ENCODE data around the gene RGN.
"Not testable (repeated sequence)": the region's sequence is repeated elsewhere in the genome, so short reads cannot be mapped to it uniquely, and the experiment has no call there.

The RGN gene

GRCh38 chrX:47124466-47124865, 46.2 kb downstream of the RGN start:
- H3K36me3 ChIP-seq (ENCODE audit: control insufficient read depth in 1 of 2, insufficient read depth in 2 of 2, low read length in 2 of 2); H3K9ac ChIP-seq (ENCODE audit: low read length); H3K79me2 ChIP-seq (ENCODE audit: control insufficient read depth, insufficient read depth, low read length, poor library complexity); H3K4me1 ChIP-seq (ENCODE audit: control insufficient read depth in 1 of 2, insufficient read depth in 2 of 2, low read length in 2 of 2); H3K18ac ChIP-seq (ENCODE audit: low read length); H4K8ac ChIP-seq (ENCODE audit: low read depth, low read length); H3K14ac ChIP-seq (ENCODE audit: low read length); H2AK5ac ChIP-seq (ENCODE audit: low read length); H2BK5ac ChIP-seq (ENCODE audit: low read depth, low read length, poor library complexity); H3K4ac ChIP-seq (ENCODE audit: low read depth, low read length); H3K9me3 ChIP-seq (ENCODE audit: insufficient read depth, low read depth, low read length); DNase-seq; H3K27ac ChIP-seq (ENCODE audit: low read depth, low read length); H3K4me3 ChIP-seq (ENCODE audit: low read depth, low read length); H3K79me1 ChIP-seq (ENCODE audit: low read length); H2AFZ ChIP-seq (ENCODE audit: insufficient read depth, low read length, poor library complexity); H4K91ac ChIP-seq (ENCODE audit: low read depth, low read length); H4K12ac ChIP-seq (ENCODE audit: low read depth, low read length); H2BK120ac ChIP-seq (ENCODE audit: insufficient read depth, low read length, poor library complexity); H3K4me2 ChIP-seq (ENCODE audit: low read length); H3K27me3 ChIP-seq (ENCODE audit: insufficient read depth, low read length); H3K23ac ChIP-seq (ENCODE audit: low read length); H2BK12ac ChIP-seq (ENCODE audit: low read length): not testable (repeated sequence)
- no CpG with 5 or more reads among the region's 3 CpGs for WGBS (ENCODE audit: extremely low coverage, insufficient coverage, insufficient read length)

GRCh38 chrX:47129157-47129898, 51.1 kb downstream of the RGN start:
- Histone ChIP-seq H4K12ac (ENCODE audit: low read depth, low read length) (peak overlapping the region; percentile 70), H3K9me3 (ENCODE audit: insufficient read depth, low read depth, low read length) (no peaks in the 10 kb centered on the region), H3K14ac (ENCODE audit: low read length) (no peak overlapping the region), H2BK120ac (ENCODE audit: insufficient read depth, low read length, poor library complexity) (peak overlapping the region; percentile 66), H3K18ac (ENCODE audit: low read length) (no peak overlapping the region), H3K36me3 (ENCODE audit: control insufficient read depth in 1 of 2, insufficient read depth in 2 of 2, low read length in 2 of 2) (no peaks in the 10 kb centered on the region), H3K79me2 (ENCODE audit: control insufficient read depth, insufficient read depth, low read length, poor library complexity) (no peaks in the 10 kb centered on the region), H4K8ac (ENCODE audit: low read depth, low read length) (peak overlapping the region; percentile 82), H3K79me1 (ENCODE audit: low read length) (peaks cover 1% of the 10 kb centered on the region), H3K4ac (ENCODE audit: low read depth, low read length) (no peak overlapping the region), H3K4me2 (ENCODE audit: low read length) (peak overlapping the region; percentile 89), H2BK5ac (ENCODE audit: low read depth, low read length, poor library complexity) (no peak overlapping the region), H3K27ac (ENCODE audit: low read depth, low read length) (no peak overlapping the region), H3K4me1 (ENCODE audit: control insufficient read depth in 1 of 2, insufficient read depth in 2 of 2, low read length in 2 of 2) (no peaks in the 10 kb centered on the region), H3K4me3 (ENCODE audit: low read depth, low read length) (peak overlapping the region; percentile 76), H2BK12ac (ENCODE audit: low read length) (no peak overlapping the region), H2AK5ac (ENCODE audit: low read length) (no peak overlapping the region), H2AFZ (ENCODE audit: insufficient read depth, low read length, poor library complexity) (peak overlapping the region; percentile 90), H3K27me3 (ENCODE audit: insufficient read depth, low read length) (no peaks in the 10 kb centered on the region), H3K9ac (ENCODE audit: low read length) (no peak overlapping the region), H3K23ac (ENCODE audit: low read length) (no peak overlapping the region), H4K91ac (ENCODE audit: low read depth, low read length) (peak overlapping the region; percentile 62)
- no CpG with 5 or more reads among the region's 31 CpGs for WGBS (ENCODE audit: extremely low coverage, insufficient coverage, insufficient read length)
- DNase-seq, result peak; percentile 87 to 95

GRCh38 chrX:47129899-47130358, 51.7 kb downstream of the RGN start:
- no CpG with 5 or more reads among the region's 11 CpGs for WGBS (ENCODE audit: extremely low coverage, insufficient coverage, insufficient read length)
- Histone ChIP-seq H2BK12ac (ENCODE audit: low read length) (no peak overlapping the region), H4K12ac (ENCODE audit: low read depth, low read length) (no peak overlapping the region), H3K4me1 (ENCODE audit: control insufficient read depth in 1 of 2, insufficient read depth in 2 of 2, low read length in 2 of 2) (no peaks in the 10 kb centered on the region), H3K23ac (ENCODE audit: low read length) (no peak overlapping the region), H3K4ac (ENCODE audit: low read depth, low read length) (no peak overlapping the region), H3K36me3 (ENCODE audit: control insufficient read depth in 1 of 2, insufficient read depth in 2 of 2, low read length in 2 of 2) (no peaks in the 10 kb centered on the region), H3K79me2 (ENCODE audit: control insufficient read depth, insufficient read depth, low read length, poor library complexity) (no peaks in the 10 kb centered on the region), H3K4me2 (ENCODE audit: low read length) (peak overlapping the region; percentile 89), H2AK5ac (ENCODE audit: low read length) (no peak overlapping the region), H3K18ac (ENCODE audit: low read length) (no peak overlapping the region), H3K14ac (ENCODE audit: low read length) (no peak overlapping the region), H3K79me1 (ENCODE audit: low read length) (peaks cover 1% of the 10 kb centered on the region), H3K4me3 (ENCODE audit: low read depth, low read length) (no peak overlapping the region), H2BK5ac (ENCODE audit: low read depth, low read length, poor library complexity) (no peak overlapping the region), H3K27ac (ENCODE audit: low read depth, low read length) (no peak overlapping the region), H3K27me3 (ENCODE audit: insufficient read depth, low read length) (no peaks in the 10 kb centered on the region), H3K9me3 (ENCODE audit: insufficient read depth, low read depth, low read length) (no peaks in the 10 kb centered on the region), H2AFZ (ENCODE audit: insufficient read depth, low read length, poor library complexity) (no peak overlapping the region), H3K9ac (ENCODE audit: low read length) (no peak overlapping the region), H4K91ac (ENCODE audit: low read depth, low read length) (no peak overlapping the region), H2BK120ac (ENCODE audit: insufficient read depth, low read length, poor library complexity) (no peak overlapping the region), H4K8ac (ENCODE audit: low read depth, low read length) (no peak overlapping the region)
- no peak for DNase-seq

- Histone ChIP-seq H3K4me1 (ENCODE audit: control insufficient read depth in 1 of 2, insufficient read depth in 2 of 2, low read length in 2 of 2) (no peaks in the 10 kb centered on the region), H3K18ac (ENCODE audit: low read length) (no peak overlapping the region), H3K27me3 (ENCODE audit: insufficient read depth, low read length) (no peaks in the 10 kb centered on the region), H4K8ac (ENCODE audit: low read depth, low read length) (no peak overlapping the region), H3K9ac (ENCODE audit: low read length) (no peak overlapping the region), H4K12ac (ENCODE audit: low read depth, low read length) (no peak overlapping the region), H3K79me2 (ENCODE audit: control insufficient read depth, insufficient read depth, low read length, poor library complexity) (no peaks in the 10 kb centered on the region), H3K27ac (ENCODE audit: low read depth, low read length) (no peak overlapping the region), H3K14ac (ENCODE audit: low read length) (no peak overlapping the region), H3K4me2 (ENCODE audit: low read length) (no peak overlapping the region), H4K91ac (ENCODE audit: low read depth, low read length) (no peak overlapping the region), H2BK120ac (ENCODE audit: insufficient read depth, low read length, poor library complexity) (no peak overlapping the region), H3K23ac (ENCODE audit: low read length) (no peak overlapping the region), H3K79me1 (ENCODE audit: low read length) (peaks cover 1% of the 10 kb centered on the region), H2BK12ac (ENCODE audit: low read length) (no peak overlapping the region), H3K4ac (ENCODE audit: low read depth, low read length) (no peak overlapping the region), H3K9me3 (ENCODE audit: insufficient read depth, low read depth, low read length) (no peaks in the 10 kb centered on the region), H3K36me3 (ENCODE audit: control insufficient read depth in 1 of 2, insufficient read depth in 2 of 2, low read length in 2 of 2) (no peaks in the 10 kb centered on the region), H3K4me3 (ENCODE audit: low read depth, low read length) (no peak overlapping the region), H2BK5ac (ENCODE audit: low read depth, low read length, poor library complexity) (no peak overlapping the region), H2AFZ (ENCODE audit: insufficient read depth, low read length, poor library complexity) (no peak overlapping the region), H2AK5ac (ENCODE audit: low read length) (no peak overlapping the region)
- no CpG with 5 or more reads among the region's 5 CpGs for WGBS (ENCODE audit: extremely low coverage, insufficient coverage, insufficient read length)
- DNase-seq, result no peak
Measured at GRCh38 chrX:47133493-47133892, 55.2 kb downstream of the RGN start.
